ENCODE results near the gene CDK5RAP3.

CDK5RAP3 gene

DNA sequence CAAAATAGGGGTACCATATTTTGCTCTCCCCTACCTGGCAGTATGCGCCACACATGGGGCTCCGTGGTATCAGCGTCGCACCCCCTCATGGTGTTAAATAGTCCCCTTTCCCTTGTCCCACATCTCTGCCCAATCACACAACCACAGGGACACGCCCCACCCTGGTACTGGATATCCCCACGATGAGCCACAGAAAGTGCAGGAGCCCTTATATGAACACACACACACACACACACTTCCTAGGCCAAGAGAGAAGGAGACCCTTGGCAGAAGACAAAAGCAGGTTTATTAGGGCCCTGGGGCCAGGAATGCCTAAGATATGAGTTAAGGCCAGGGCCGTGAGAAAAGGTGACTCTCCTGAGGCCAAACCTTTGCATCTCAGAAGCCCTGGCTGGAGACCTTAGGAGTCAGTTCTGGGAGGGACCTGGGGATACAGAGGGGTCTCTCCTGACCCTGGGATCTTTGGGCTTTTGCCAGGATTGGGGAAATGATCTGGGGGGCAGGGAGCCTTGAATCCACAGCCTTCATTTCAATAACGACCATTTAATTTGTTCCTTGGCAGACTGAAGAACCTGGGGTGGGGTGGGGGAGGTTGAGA lies 55.1 kb downstream of the CDK5RAP3 start:
- H3K4me1 ChIP-seq (ENCODE audit: control insufficient read depth, insufficient read depth, low read length) = peaks cover 14% of the 10 kb centered on the region
- TF ChIP-seq ZNF549 (tag by site-specific recombination; IDR thresholded peaks at IDR 0.05) (no peak), KLF7 (tag by site-specific recombination; IDR thresholded peaks at IDR 0.05; ENCODE audit: borderline replicate concordance) (0 out of 2 replicates have a peak, but pooled peaks have one; percentile 37), ZXDB (tag by site-specific recombination; IDR thresholded peaks at IDR 0.05) (no peak), ZNF202 (tag by site-specific recombination; IDR thresholded peaks at IDR 0.05; ENCODE audit: borderline replicate concordance) (no peak), PRDM10 (tag by site-specific recombination; IDR thresholded peaks at IDR 0.05) (peak; percentile 95), SP7 (tag by site-specific recombination; IDR thresholded peaks at IDR 0.05) (no peak), ZNF132 (tag by site-specific recombination; IDR thresholded peaks at IDR 0.05; ENCODE audit: borderline replicate concordance) (no peak)
- no peak overlapping the region for H3K27ac ChIP-seq (ENCODE audit: extremely low read depth, low read depth, low read length)
- POLR2A ChIA-PET = interaction anchor here (1.0 to 2.2 kb wide), 8 partner anchors 10 to 104 kb away, joined by 3 to 26 read pairs (median 6); partner anchors contain the start of gene NFE2L1
- H3K9me3 ChIP-seq (ENCODE audit: control insufficient read depth, insufficient read depth, low read depth, low read length) = no peaks in the 10 kb centered on the region
- H3K36me3 ChIP-seq (ENCODE audit: control insufficient read depth in 2 of 2, insufficient read depth in 1 of 2, low read length in 2 of 2) = no peaks in the 10 kb centered on the region
- CTCF ChIA-PET = interaction anchor here (0.6 to 7.9 kb wide), 58 partner anchors 10 to 762 kb away, joined by 3 to 197 read pairs (median 5); partner anchors contain the start of genes NFE2L1 and SNX11
- H3K4me3 ChIP-seq (ENCODE audit: low read depth, low read length) = no peak overlapping the region

DNA sequence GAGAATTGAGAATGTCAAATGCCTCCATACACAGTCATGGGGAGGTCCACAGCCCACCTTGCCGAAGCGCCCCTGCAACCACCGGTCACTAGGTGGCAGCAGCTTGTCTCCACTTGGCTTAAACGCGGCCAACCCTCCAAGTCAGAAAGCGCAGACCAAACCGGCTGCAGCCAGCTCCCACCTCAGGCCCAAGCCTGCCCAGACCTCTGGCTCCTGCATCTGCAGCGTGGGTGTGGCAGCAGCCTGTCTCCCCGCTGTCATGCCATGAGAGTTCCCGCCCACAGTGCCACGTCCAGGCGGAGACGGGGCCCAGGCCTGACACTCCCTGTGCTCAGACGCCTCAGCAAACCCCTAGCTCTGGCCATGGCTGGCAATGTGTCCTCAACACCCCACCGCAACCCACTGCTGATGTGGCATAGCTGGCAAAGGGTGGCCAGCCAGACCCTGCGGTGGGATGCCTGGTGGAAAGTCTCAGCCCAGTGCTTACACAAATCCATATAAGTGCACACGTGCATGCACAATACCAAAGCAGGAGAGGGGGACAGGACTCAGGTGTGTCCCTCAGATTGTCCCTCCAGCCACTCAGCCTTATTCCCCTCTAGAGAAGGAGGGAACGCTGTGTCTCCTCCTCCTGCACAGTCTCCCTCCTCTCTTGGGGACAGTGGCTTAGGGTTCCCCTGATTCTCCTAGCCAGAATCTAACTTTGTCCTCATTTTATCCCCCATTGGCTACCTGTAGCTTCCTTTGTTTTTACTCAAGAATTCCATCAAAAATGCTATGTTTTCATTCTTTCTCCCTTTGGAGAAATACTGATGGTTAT lies 55.8 kb downstream of the CDK5RAP3 start:
- H3K4me1 ChIP-seq (ENCODE audit: control insufficient read depth, insufficient read depth, low read length) = peaks cover 14% of the 10 kb centered on the region
- no peak overlapping the region for H3K27ac ChIP-seq (ENCODE audit: extremely low read depth, low read depth, low read length)
- ChIA-PET CTCF (interaction anchor here (0.6 to 7.9 kb wide), 53 partner anchors 9 to 852 kb away, joined by 3 to 197 read pairs (median 4); partner anchors contain the start of genes NFE2L1 and SNX11), POLR2A (interaction anchor here (0.6 to 2.2 kb wide), 7 partner anchors 14 to 107 kb away, joined by 3 to 26 read pairs (median 4); partner anchors contain the start of gene NFE2L1)
- H3K9me3 ChIP-seq (ENCODE audit: control insufficient read depth, insufficient read depth, low read depth, low read length) = no peaks in the 10 kb centered on the region
- no peaks in the 10 kb centered on the region for H3K36me3 ChIP-seq (ENCODE audit: control insufficient read depth in 2 of 2, insufficient read depth in 1 of 2, low read length in 2 of 2)
- H3K4me3 ChIP-seq (ENCODE audit: low read depth, low read length) = no peak overlapping the region
- no peak for TF ChIP-seq PRDM4 (tag by site-specific recombination; IDR thresholded peaks at IDR 0.05)
- TF ChIP-seq ZBTB7A (tag by site-specific recombination; IDR thresholded peaks at IDR 0.05; ENCODE audit: low read depth) = 0 out of 2 replicates have a peak, but pooled peaks have one; percentile 5
- TF ChIP-seq ZNF433 (tag by site-specific recombination; IDR thresholded peaks at IDR 0.05; ENCODE audit: low read depth) = no peak
- TF ChIP-seq, protein P1, sequence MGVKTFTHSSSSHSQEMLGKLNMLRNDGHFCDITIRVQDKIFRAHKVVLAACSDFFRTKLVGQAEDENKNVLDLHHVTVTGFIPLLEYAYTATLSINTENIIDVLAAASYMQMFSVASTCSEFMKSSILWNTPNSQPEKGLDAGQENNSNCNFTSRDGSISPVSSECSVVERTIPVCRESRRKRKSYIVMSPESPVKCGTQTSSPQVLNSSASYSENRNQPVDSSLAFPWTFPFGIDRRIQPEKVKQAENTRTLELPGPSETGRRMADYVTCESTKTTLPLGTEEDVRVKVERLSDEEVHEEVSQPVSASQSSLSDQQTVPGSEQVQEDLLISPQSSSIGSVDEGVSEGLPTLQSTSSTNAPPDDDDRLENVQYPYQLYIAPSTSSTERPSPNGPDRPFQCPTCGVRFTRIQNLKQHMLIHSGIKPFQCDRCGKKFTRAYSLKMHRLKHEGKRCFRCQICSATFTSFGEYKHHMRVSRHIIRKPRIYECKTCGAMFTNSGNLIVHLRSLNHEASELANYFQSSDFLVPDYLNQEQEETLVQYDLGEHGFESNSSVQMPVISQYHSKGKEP (tag by site-specific recombination; IDR thresholded peaks at IDR 0.05) = peak; percentile 91
- no peak for TF ChIP-seq ZNF555 (tag by site-specific recombination; conservative IDR thresholded peaks at IDR 0.05)
- TF ChIP-seq ZNF560 (tag by site-specific recombination; IDR thresholded peaks at IDR 0.05; ENCODE audit: borderline replicate concordance) = no peak
- no peak for TF ChIP-seq HOXD13 (CRISPR knock-in tag; IDR thresholded peaks at IDR 0.05; ENCODE audit: borderline replicate concordance)
- no peak for TF ChIP-seq ZNF221 (tag by site-specific recombination; IDR thresholded peaks at IDR 0.05; ENCODE audit: borderline replicate concordance)
- no peak for TF ChIP-seq ZNF311 (tag by site-specific recombination; IDR thresholded peaks at IDR 0.05; ENCODE audit: borderline replicate concordance)
- no peak for TF ChIP-seq ZNF280C (tag by site-specific recombination; IDR thresholded peaks at IDR 0.05)
- peak; percentile 36; the same call in 1 of the 2 replicates for TF ChIP-seq ZNF394 (tag by site-specific recombination; IDR thresholded peaks at IDR 0.05; ENCODE audit: borderline replicate concordance)
- 0 out of 2 replicates have a peak, but pooled peaks have one; percentile 40 for TF ChIP-seq BCL11A (tag by site-specific recombination; IDR thresholded peaks at IDR 0.05; ENCODE audit: low read depth)
- TF ChIP-seq ZNF677 (tag by site-specific recombination; IDR thresholded peaks at IDR 0.05) = no peak
- no peak for TF ChIP-seq ZNF155 (tag by site-specific recombination; IDR thresholded peaks at IDR 0.05)
- no peak for TF ChIP-seq ZSCAN16 (tag by site-specific recombination; IDR thresholded peaks at IDR 0.05)
